ENCODE data around the gene TBL2.

DNA sequence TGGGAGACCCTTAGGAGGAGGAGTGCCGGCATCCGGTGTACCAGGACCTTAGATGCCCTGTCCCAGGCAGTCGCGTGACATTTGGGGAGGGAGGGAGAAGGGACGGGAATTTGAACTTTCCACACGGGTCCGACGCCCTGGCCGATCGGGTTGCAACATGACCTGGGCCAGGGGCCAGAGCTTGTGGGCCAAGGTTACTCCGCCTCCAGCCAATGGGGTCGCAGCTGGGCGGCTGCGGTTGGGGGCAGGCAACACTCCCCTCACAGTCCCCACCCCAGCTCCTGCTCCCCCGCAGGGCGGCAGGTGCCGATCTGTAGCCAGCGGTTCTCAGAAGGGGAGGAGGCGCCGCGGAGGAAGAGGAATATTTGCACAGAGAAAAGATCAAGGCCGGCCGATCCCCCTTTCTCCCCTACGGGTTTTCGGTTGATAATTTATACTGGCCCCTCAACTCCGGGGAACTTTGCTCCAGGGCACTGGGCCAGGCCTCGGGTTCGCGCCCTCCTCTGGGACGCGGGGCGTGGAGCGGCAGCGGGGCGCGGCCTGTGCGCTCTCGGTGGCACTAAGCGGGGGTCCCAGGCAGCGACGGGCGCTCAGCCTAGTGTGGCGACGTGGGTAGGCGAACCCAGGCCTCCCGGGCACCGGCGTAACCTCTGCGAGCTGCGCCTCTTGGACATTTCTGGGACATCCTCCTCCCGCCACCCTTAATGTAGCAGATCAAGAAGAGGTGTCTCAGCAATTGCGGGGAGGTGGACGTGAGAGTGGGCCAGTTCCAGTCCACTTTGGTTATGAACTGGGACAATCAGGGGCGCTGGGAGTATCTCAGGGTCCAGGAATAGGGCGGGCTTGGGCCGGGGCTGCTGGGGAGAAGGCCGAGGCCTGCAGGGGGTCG is 44.8 kb upstream of the TBL2 start:
- no peak for TF ChIP-seq POLR2A (IDR thresholded peaks at IDR 0.05)
- TF ChIP-seq, protein P1, sequence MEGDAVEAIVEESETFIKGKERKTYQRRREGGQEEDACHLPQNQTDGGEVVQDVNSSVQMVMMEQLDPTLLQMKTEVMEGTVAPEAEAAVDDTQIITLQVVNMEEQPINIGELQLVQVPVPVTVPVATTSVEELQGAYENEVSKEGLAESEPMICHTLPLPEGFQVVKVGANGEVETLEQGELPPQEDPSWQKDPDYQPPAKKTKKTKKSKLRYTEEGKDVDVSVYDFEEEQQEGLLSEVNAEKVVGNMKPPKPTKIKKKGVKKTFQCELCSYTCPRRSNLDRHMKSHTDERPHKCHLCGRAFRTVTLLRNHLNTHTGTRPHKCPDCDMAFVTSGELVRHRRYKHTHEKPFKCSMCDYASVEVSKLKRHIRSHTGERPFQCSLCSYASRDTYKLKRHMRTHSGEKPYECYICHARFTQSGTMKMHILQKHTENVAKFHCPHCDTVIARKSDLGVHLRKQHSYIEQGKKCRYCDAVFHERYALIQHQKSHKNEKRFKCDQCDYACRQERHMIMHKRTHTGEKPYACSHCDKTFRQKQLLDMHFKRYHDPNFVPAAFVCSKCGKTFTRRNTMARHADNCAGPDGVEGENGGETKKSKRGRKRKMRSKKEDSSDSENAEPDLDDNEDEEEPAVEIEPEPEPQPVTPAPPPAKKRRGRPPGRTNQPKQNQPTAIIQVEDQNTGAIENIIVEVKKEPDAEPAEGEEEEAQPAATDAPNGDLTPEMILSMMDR (IDR thresholded peaks at IDR 0.05): no peak
